ENCODE data around the gene ATRNL1. TPM values are rescaled to one million over a fixed set of nuclear protein-coding genes. Genes with fewer than 3 reads are reported as not detected.

The ATRNL1 gene
- total RNA-seq, 2 experiments from 2014 or later = not detected

- CTCF ChIA-PET (ENCODE audit: unreplicated experiment) = no interaction called here
- no TSS peak for BruUV-seq (replicated peaks)
- POLR2A ChIA-PET = interaction anchor here (1.0 kb wide), 1 partner anchor 12 kb away, joined by 3 read pairs; no protein-coding TSS in a partner anchor
Measured at GRCh38 chr10:115953281-115953680, 860.1 kb downstream of the ATRNL1 start.

GRCh38 chr10:115953968-115954367 lies 860.8 kb downstream of the ATRNL1 start:
- POLR2A ChIA-PET = no interaction called here
- intact Hi-C loops (cut with micrococcal nuclease; ENCODE audit: unreplicated experiment) = no loop called here
- no peak overlapping the region for H3K27ac ChIP-seq (ENCODE audit: low read depth, low read length, poor library complexity, severe bottlenecking)
- H2AFZ ChIP-seq (ENCODE audit: low read length) = no peak overlapping the region
- H3K36me3 ChIP-seq (ENCODE audit: insufficient read depth, low read length) = no peaks in the 10 kb centered on the region
- no peak for DNase-seq (ENCODE audit: low spot score)
- H3K4me1 ChIP-seq (ENCODE audit: insufficient read depth, low read length, poor library complexity, severe bottlenecking) = no peaks in the 10 kb centered on the region
- H3K9me2 ChIP-seq (ENCODE audit: insufficient read depth, low read length) = no peaks in the 10 kb centered on the region
- no peaks in the 10 kb centered on the region for H3K9me3 ChIP-seq (ENCODE audit: low read length)
- CTCF ChIA-PET (ENCODE audit: unreplicated experiment) = no interaction called here
- TF ChIP-seq EZH2phosphoT487 (IDR thresholded peaks at IDR 0.05; ENCODE audit: borderline replicate concordance, low read depth, low read length) (no peak), CTCF (conservative IDR thresholded peaks at IDR 0.05; ENCODE audit: low read length) (no peak)
- no peak overlapping the region for H3K4me3 ChIP-seq (ENCODE audit: low read depth, low read length, poor library complexity, severe bottlenecking)
- no peaks in the 10 kb centered on the region for H3K79me2 ChIP-seq (ENCODE audit: insufficient read depth, low read depth, low read length)
- no TSS peak for BruUV-seq (replicated peaks)
- no peak overlapping the region for H3K4me2 ChIP-seq (ENCODE audit: low read length)
- H4K20me1 ChIP-seq (ENCODE audit: insufficient read depth, low read length) = no peaks in the 10 kb centered on the region

More at GRCh38 chr10:115953281-115953680, 860.1 kb downstream of the ATRNL1 start:
- no peak overlapping the region for H2AFZ ChIP-seq (ENCODE audit: low read length)
- intact Hi-C loops (cut with micrococcal nuclease; ENCODE audit: unreplicated experiment) = no loop called here
- H3K9me2 ChIP-seq (ENCODE audit: insufficient read depth, low read length) = no peaks in the 10 kb centered on the region
- no peak overlapping the region for H3K27ac ChIP-seq (ENCODE audit: low read depth, low read length, poor library complexity, severe bottlenecking)
- H3K4me3 ChIP-seq (ENCODE audit: low read depth, low read length, poor library complexity, severe bottlenecking) = no peak overlapping the region
- no peaks in the 10 kb centered on the region for H3K79me2 ChIP-seq (ENCODE audit: insufficient read depth, low read depth, low read length)
- H3K9me3 ChIP-seq (ENCODE audit: low read length) = no peaks in the 10 kb centered on the region
- DNase-seq (ENCODE audit: low spot score) = no peak
- no peak for TF ChIP-seq EZH2phosphoT487 (IDR thresholded peaks at IDR 0.05; ENCODE audit: borderline replicate concordance, low read depth, low read length)
- TF ChIP-seq CTCF (conservative IDR thresholded peaks at IDR 0.05; ENCODE audit: low read length) = no peak
- no peaks in the 10 kb centered on the region for H3K36me3 ChIP-seq (ENCODE audit: insufficient read depth, low read length)
- H3K4me1 ChIP-seq (ENCODE audit: insufficient read depth, low read length, poor library complexity, severe bottlenecking) = no peaks in the 10 kb centered on the region
- H4K20me1 ChIP-seq (ENCODE audit: insufficient read depth, low read length) = no peaks in the 10 kb centered on the region
- no peak overlapping the region for H3K4me2 ChIP-seq (ENCODE audit: low read length)

GRCh38 chr10:115956225-115957011 lies 863.3 kb downstream of the ATRNL1 start:
- intact Hi-C loops (cut with micrococcal nuclease; ENCODE audit: unreplicated experiment) = no loop called here
- H2AFZ ChIP-seq (ENCODE audit: low read length) = no peak overlapping the region
- H4K20me1 ChIP-seq (ENCODE audit: insufficient read depth, low read length) = no peaks in the 10 kb centered on the region
- no peak overlapping the region for H3K4me3 ChIP-seq (ENCODE audit: low read depth, low read length, poor library complexity, severe bottlenecking)
- DNase-seq (ENCODE audit: low spot score) = no peak
- H3K9me2 ChIP-seq (ENCODE audit: insufficient read depth, low read length) = no peaks in the 10 kb centered on the region
- H3K79me2 ChIP-seq (ENCODE audit: insufficient read depth, low read depth, low read length) = no peaks in the 10 kb centered on the region
- POLR2A ChIA-PET = interaction anchor here (0.7 kb wide), 1 partner anchor 62 kb away, joined by 3 read pairs; no protein-coding TSS in a partner anchor
- no peaks in the 10 kb centered on the region for H3K9me3 ChIP-seq (ENCODE audit: low read length)
- no TSS peak for BruUV-seq (replicated peaks)
- no peak overlapping the region for H3K27ac ChIP-seq (ENCODE audit: low read depth, low read length, poor library complexity, severe bottlenecking)
- no peak overlapping the region for H3K4me2 ChIP-seq (ENCODE audit: low read length)
- H3K36me3 ChIP-seq (ENCODE audit: insufficient read depth, low read length) = no peaks in the 10 kb centered on the region
- no peaks in the 10 kb centered on the region for H3K4me1 ChIP-seq (ENCODE audit: insufficient read depth, low read length, poor library complexity, severe bottlenecking)
- CTCF ChIA-PET (ENCODE audit: unreplicated experiment) = no interaction called here
- TF ChIP-seq CTCF (conservative IDR thresholded peaks at IDR 0.05; ENCODE audit: low read length) = no peak
- TF ChIP-seq EZH2phosphoT487 (IDR thresholded peaks at IDR 0.05; ENCODE audit: borderline replicate concordance, low read depth, low read length) = no peak
